Epithelial cell of proximal tubule (primary cell): ENCODE results near the gene KRTAP10-8. TPM values are rescaled to one million over a fixed set of nuclear protein-coding genes. Genes with fewer than 3 reads are reported as not detected.
"Not testable (repeated sequence)": the region's sequence is repeated elsewhere in the genome, so short reads cannot be mapped to it uniquely, and the experiment has no call there.

Source experiments
- DNase-seq: peaks from one replicate; pipeline ENCODE4 v3.0.0-alpha.2; 2011; ENCODE audit warnings: low read depth
- H3K4me3 ChIP-seq: 2 replicates; pipeline ENCODE4 v1.5.1; 2011; ENCODE audit warnings: low read depth, mild to moderate bottlenecking, low read length
- CTCF ChIP-seq: conservative IDR thresholded peaks from 2 replicates; pipeline ENCODE4 v1.5.1; 2012; ENCODE audit warnings: low read depth, mild to moderate bottlenecking, low read length
- total RNA-seq: library from RNA; depleted of rRNA; stranded (reverse); fragments of >200 nt; gene quantifications from 2 replicates; pipeline ENCODE4 v1.2.3, GENCODE V29; 2015

KRTAP10-8 gene
- total RNA-seq, 1 donor from 2014 or later: not detected

DNA sequence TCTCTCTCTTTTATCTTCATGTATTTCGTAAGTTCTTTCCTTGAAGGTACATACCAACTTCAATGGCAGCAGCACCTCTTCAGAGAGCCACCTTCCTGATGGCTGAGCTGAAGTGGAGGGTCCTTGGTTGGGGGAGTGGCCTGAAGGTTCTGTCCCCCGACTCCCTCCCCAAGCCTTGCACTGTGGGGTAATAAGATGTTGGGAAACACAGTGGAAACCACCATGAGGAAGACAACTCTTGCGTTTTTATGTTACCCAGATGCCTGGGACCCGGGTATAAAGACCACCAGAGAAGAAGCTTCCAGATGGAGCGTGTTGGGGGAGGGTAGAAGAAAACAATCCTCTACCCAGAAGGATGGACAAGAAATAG is 46.6 kb downstream of the KRTAP10-8 start:
- no peak for DNase-seq
- no peak for TF ChIP-seq CTCF
- no peak overlapping the region for H3K4me3 ChIP-seq

DNA sequence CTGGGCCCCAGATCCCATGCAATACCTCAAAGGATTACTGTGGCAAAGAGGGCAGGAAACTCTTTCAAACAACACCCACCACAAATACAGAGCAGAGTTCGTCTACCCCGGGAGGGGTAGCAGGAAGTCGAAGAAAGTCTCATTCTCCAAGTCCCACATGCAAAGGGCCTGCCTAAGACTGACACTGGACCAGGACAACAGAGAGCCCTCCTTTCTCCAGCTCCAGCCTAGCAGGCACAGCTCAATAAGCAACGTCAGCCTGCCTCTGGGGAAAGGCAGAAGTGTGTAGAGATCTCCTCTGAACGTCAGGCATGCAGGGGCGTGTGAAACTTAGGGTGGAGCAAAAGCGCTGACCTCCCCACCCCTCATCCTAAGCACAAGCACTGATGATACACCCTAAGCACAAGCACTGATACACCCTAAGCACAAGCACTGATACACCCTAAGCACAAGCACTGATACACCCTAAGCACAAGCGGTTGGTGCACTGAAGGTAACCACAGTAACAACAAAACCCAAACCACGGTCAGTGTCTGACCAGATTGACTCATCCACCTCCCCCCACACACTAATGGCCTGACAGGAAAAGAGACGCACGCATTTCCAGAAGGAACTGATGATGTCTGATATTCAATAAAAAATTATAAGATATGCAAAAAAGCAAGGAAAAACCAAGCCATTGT is 47.2 kb downstream of the KRTAP10-8 start:
- no peak for DNase-seq
- no peak for TF ChIP-seq CTCF
- no peak overlapping the region for H3K4me3 ChIP-seq

GRCh38 chr21:44661567-44661966 is 49.7 kb downstream of the KRTAP10-8 start:
- not testable (repeated sequence) for H3K4me3 ChIP-seq, DNase-seq

Other genes starting within 250 kb of the KRTAP10-8 start
- gene LRRC3, start 156.6 kb upstream of the KRTAP10-8 start, total RNA-seq: 1.0 and 3.0 TPM in 2 replicates
- not detected in 2 replicates for gene KRTAP10-1, start 71.9 kb upstream of the KRTAP10-8 start, total RNA-seq
- gene KRTAP10-2, start 60.6 kb upstream of the KRTAP10-8 start, total RNA-seq: not detected in 2 replicates
- gene KRTAP10-3, start 53.3 kb upstream of the KRTAP10-8 start, total RNA-seq: not detected in 2 replicates
- not detected in 2 replicates for gene KRTAP10-4, start 38.4 kb upstream of the KRTAP10-8 start, total RNA-seq
- not detected in 2 replicates for gene KRTAP10-5, start 31.5 kb upstream of the KRTAP10-8 start, total RNA-seq
- not detected in 2 replicates for gene KRTAP10-6, start 19.6 kb upstream of the KRTAP10-8 start, total RNA-seq
- gene KRTAP10-7, start 11.5 kb upstream of the KRTAP10-8 start, total RNA-seq: not detected in 2 replicates
- gene KRTAP10-9, start 15.0 kb downstream of the KRTAP10-8 start, total RNA-seq: not detected in 2 replicates
- not detected in 2 replicates for gene KRTAP10-10, start 25.3 kb downstream of the KRTAP10-8 start, total RNA-seq
- gene KRTAP10-11, start 34.3 kb downstream of the KRTAP10-8 start, total RNA-seq: not detected in 2 replicates
- gene KRTAP12-4, start 42.6 kb downstream of the KRTAP10-8 start, total RNA-seq: not detected in 2 replicates
- gene KRTAP12-3, start 45.9 kb downstream of the KRTAP10-8 start, total RNA-seq: not detected in 2 replicates
- gene KRTAP12-2, start 54.8 kb downstream of the KRTAP10-8 start, total RNA-seq: not detected in 2 replicates
- not detected in 2 replicates for gene KRTAP12-1, start 70.1 kb downstream of the KRTAP10-8 start, total RNA-seq
- gene KRTAP10-12, start 85.1 kb downstream of the KRTAP10-8 start, total RNA-seq: not detected in 2 replicates
- gene TSPEAR, start 99.5 kb downstream of the KRTAP10-8 start, total RNA-seq: not detected in 2 replicates
- gene UBE2G2, start 189.7 kb downstream of the KRTAP10-8 start, total RNA-seq: 29.6 and 47.2 TPM in 2 replicates
- 58.7 and 86.0 TPM in 2 replicates for gene SUMO3, start 206.0 kb downstream of the KRTAP10-8 start, total RNA-seq